ENCODE data around the gene MIPEP. TPM values are rescaled to one million over a fixed set of nuclear protein-coding genes. Genes with fewer than 3 reads are reported as not detected.
A peak's percentile ranks its signal among the peaks of the same experiment; 100 is the strongest.
"Not testable (repeated sequence)": the region's sequence is repeated elsewhere in the genome, so short reads cannot be mapped to it uniquely, and the experiment has no call there.

Gene MIPEP
- total RNA-seq, 3 donors from 2014 or later = 11.0 to 23.0 (median 20.0) TPM

DNA sequence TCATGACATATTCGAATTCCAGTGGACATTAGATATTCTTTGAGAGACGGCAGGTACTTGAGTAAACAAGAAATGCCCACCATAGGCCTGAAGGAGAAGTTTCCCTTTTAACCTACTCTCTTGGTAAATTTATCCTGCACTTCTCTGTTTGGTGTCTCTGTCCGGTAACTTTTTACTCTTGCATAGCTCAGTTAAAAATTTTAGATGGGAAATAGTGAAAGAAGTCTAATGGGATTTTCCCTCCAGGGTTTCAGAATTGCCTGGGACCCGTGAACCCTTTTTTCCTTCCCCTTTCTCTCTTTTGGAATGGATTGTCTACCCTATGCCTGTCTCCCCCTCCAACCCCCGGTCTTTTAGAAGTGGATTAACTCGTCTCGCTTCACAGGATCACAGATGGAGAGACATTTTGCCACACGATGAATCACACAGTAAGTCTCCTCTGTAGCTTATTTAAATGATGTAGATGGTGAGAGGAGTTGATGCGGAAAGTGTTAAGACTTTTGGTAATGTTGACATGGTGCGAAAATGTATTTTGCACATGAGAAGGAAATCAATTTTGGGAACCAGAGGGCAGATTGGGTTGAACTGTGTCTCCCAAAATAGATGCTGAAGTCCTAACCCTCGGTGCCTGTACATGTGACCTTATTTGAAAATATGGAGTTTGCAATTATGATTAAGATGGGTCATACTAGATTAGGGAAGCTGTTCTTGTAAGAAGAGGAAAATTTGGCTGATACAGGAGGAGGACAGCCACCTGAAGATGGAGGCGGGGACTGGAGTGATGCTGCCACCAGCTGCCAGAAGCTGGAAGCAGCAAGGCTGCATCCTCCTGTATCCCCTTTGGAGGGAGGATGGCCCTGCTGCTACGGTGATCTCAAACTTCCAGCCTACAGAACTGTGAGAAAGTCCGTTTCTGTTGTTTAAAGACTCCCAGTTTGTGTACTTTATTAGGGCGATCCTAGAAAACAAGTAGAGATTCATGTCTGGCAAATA, 711 bp upstream of the MIPEP start:
- intact Hi-C loops (cut with DNase I; ENCODE audit: low total_unique reads) = no loop called here
- TF ChIP-seq POLR2A (IDR thresholded peaks at IDR 0.05) (no peak), POLR2AphosphoS5 (IDR thresholded peaks at IDR 0.05) (no peak)
- TF ChIP-seq, protein P1, sequence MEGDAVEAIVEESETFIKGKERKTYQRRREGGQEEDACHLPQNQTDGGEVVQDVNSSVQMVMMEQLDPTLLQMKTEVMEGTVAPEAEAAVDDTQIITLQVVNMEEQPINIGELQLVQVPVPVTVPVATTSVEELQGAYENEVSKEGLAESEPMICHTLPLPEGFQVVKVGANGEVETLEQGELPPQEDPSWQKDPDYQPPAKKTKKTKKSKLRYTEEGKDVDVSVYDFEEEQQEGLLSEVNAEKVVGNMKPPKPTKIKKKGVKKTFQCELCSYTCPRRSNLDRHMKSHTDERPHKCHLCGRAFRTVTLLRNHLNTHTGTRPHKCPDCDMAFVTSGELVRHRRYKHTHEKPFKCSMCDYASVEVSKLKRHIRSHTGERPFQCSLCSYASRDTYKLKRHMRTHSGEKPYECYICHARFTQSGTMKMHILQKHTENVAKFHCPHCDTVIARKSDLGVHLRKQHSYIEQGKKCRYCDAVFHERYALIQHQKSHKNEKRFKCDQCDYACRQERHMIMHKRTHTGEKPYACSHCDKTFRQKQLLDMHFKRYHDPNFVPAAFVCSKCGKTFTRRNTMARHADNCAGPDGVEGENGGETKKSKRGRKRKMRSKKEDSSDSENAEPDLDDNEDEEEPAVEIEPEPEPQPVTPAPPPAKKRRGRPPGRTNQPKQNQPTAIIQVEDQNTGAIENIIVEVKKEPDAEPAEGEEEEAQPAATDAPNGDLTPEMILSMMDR (IDR thresholded peaks at IDR 0.05) = peak in 1 of 3 donors; percentile 4
- no peak for DNase-seq (ENCODE audit: low spot score in 2 of 2)
- Histone ChIP-seq H3K4me3 (peak overlapping the region; percentile 79 to 91 (median 84)), H3K36me3 (no peaks in the 10 kb centered on the region), H3K9me3 (no peaks in the 10 kb centered on the region), H3K4me1 (peaks cover 0 to 6% of the 10 kb centered on the region in 2 donors), H3K27me3 (no peaks in the 10 kb centered on the region), H3K27ac (peak overlapping the region; percentile 92 to 93)

- H3K4me3 ChIP-seq; H3K4me1 ChIP-seq; DNase-seq (ENCODE audit: low spot score in 2 of 2); H3K36me3 ChIP-seq; H3K27ac ChIP-seq; H3K9me3 ChIP-seq; intact Hi-C loops (cut with DNase I; ENCODE audit: low total_unique reads); H3K27me3 ChIP-seq: not testable (repeated sequence)
These were observed 4.8 kb downstream of the MIPEP start for GRCh38 chr13:23884361-23884760.

GRCh38 chr13:23883255-23883654, 5.9 kb downstream of the MIPEP start:
- DNase-seq (ENCODE audit: low spot score in 2 of 2) = no peak
- H3K27me3 ChIP-seq = no peaks in the 10 kb centered on the region
- no peak overlapping the region for H3K27ac ChIP-seq
- H3K9me3 ChIP-seq = no peaks in the 10 kb centered on the region
- no peak for TF ChIP-seq POLR2AphosphoS5 (IDR thresholded peaks at IDR 0.05)
- TF ChIP-seq, protein P1 (IDR thresholded peaks at IDR 0.05) = no peak
- no peak for TF ChIP-seq POLR2A (IDR thresholded peaks at IDR 0.05)
- intact Hi-C loops (cut with DNase I; ENCODE audit: low total_unique reads) = no loop called here
- H3K36me3 ChIP-seq = no peaks in the 10 kb centered on the region
- no peak overlapping the region for H3K4me3 ChIP-seq
- H3K4me1 ChIP-seq = peaks cover 0 to 6% of the 10 kb centered on the region in 2 donors

DNA sequence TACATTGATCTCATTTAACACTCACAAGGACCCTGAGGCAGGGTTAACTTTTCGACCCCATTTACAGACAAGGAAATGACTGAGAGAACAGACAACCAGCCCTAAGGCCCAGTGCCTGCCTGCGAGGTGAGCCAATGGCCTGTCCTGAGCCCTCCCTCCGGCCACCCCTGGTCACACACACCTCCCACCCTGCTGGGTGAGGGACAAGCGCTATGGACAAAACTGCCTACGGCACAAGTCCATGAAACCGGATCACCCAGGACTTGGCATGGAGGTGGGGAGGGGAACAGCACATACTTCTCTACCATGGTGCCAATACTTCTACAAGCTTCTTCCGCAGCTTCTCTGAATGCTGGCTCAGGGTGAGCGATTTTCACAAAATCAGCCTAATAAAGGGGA, 7.8 kb downstream of the MIPEP start:
- DNase-seq (ENCODE audit: low spot score in 2 of 2); H3K4me3 ChIP-seq; H3K36me3 ChIP-seq; H3K27me3 ChIP-seq; intact Hi-C loops (cut with DNase I; ENCODE audit: low total_unique reads); H3K27ac ChIP-seq; H3K4me1 ChIP-seq; H3K9me3 ChIP-seq: not testable (repeated sequence)

DNA sequence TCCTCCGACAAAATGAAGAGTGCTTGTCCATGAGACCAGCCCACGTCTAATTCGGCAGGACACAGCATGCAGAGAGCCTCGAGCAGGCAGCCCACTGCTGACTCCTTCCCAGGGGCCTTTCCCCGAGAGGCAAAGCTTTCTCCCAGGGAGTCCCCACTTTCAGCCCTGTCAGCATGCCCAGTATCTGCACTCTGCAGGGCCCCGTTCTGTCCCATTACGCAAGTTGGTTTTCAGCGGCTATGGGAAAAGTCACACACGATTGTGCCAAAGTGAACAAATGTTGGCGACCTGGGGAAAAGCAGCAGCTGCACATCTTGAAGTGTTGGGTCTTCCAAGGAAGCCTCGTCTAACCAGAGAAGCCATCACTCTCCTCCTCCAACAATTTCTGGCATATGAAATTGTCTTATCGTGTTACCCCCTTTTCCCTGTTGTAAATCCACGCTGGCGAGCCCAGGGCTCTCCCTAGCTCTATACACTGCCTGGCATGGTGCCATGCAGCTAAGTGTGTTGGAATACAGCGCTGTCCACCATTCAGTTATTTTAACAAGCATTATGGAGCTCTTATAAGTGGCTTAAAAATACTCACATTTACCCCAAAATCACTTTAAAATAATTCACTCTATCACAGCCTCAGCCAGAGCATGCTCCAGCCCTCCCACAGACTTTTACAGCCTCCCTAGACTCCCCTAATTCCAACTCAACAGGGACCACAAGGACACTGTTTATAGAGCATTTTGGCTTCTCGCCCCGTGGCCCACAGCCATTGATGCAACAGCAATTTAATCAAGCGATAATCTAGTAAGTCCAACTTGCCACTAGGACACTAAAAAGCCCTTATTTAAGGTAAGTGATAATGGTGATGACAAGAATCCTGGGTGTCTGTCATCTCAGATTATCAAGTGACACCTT, 8.5 kb downstream of the MIPEP start:
- H3K9me3 ChIP-seq; H3K4me1 ChIP-seq; intact Hi-C loops (cut with DNase I; ENCODE audit: low total_unique reads); H3K27me3 ChIP-seq; H3K36me3 ChIP-seq; H3K4me3 ChIP-seq; H3K27ac ChIP-seq; DNase-seq (ENCODE audit: low spot score in 2 of 2): not testable (repeated sequence)

- Histone ChIP-seq H3K36me3 (no peaks in the 10 kb centered on the region), H3K4me3 (no peak overlapping the region), H3K4me1 (no peaks in the 10 kb centered on the region), H3K9me3 (no peaks in the 10 kb centered on the region), H3K27me3 (no peaks in the 10 kb centered on the region), H3K27ac (no peak overlapping the region)
- no peak for DNase-seq (ENCODE audit: low spot score in 2 of 2)
- intact Hi-C loops (cut with DNase I; ENCODE audit: low total_unique reads) = loop anchor here (10.0 kb wide), 1 partner anchor 412 kb away; no protein-coding TSS in a partner anchor
- TF ChIP-seq POLR2AphosphoS5 (IDR thresholded peaks at IDR 0.05) (no peak), POLR2A (IDR thresholded peaks at IDR 0.05) (no peak)
- TF ChIP-seq, protein P1 (IDR thresholded peaks at IDR 0.05) = no peak
These were observed 11.9 kb downstream of the MIPEP start for GRCh38 chr13:23877286-23877685.

Measured in breast epithelium (tissue), 4 donors.